C4-2B (cell line): Measurements from ENCODE around the gene POLR2H.

Experiments
- H3K27ac ChIP-seq: fragments of 450-650 bp; 2 replicates; pipeline ENCODE4 v1.5.1; 2017
- ZFX ChIP-seq: fragments of 450-650 bp; IDR thresholded peaks from 2 replicates; pipeline ENCODE4 v1.6.1; 2017
- TF ChIP-seq, protein P1 (sequence below): fragments of 450-650 bp; conservative IDR thresholded peaks from 2 replicates; pipeline ENCODE4 v1.5.1; 2017; ENCODE audit warnings: mild to moderate bottlenecking

The POLR2H gene

DNA sequence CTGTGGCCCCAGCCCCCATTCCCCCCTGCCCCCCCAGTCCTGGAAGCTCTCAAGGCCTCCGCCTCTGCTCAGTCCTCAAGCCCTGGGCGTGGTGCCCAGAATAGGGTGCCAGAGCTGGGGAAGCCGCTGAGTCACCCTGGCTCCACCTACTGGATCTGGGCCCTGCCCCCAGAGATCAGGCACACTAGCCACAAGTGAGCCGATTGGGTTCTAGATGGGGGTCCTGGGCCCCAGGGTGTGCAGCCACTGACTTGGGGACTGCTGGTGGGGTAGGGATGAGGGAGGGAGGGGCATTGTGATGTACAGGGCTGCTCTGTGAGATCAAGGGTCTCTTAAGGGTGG is 41.4 kb upstream of the POLR2H start:
- TF ChIP-seq ZFX = no peak
- TF ChIP-seq, protein P1, sequence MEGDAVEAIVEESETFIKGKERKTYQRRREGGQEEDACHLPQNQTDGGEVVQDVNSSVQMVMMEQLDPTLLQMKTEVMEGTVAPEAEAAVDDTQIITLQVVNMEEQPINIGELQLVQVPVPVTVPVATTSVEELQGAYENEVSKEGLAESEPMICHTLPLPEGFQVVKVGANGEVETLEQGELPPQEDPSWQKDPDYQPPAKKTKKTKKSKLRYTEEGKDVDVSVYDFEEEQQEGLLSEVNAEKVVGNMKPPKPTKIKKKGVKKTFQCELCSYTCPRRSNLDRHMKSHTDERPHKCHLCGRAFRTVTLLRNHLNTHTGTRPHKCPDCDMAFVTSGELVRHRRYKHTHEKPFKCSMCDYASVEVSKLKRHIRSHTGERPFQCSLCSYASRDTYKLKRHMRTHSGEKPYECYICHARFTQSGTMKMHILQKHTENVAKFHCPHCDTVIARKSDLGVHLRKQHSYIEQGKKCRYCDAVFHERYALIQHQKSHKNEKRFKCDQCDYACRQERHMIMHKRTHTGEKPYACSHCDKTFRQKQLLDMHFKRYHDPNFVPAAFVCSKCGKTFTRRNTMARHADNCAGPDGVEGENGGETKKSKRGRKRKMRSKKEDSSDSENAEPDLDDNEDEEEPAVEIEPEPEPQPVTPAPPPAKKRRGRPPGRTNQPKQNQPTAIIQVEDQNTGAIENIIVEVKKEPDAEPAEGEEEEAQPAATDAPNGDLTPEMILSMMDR = no peak
- H3K27ac ChIP-seq = peak overlapping the region; percentile 74

DNA sequence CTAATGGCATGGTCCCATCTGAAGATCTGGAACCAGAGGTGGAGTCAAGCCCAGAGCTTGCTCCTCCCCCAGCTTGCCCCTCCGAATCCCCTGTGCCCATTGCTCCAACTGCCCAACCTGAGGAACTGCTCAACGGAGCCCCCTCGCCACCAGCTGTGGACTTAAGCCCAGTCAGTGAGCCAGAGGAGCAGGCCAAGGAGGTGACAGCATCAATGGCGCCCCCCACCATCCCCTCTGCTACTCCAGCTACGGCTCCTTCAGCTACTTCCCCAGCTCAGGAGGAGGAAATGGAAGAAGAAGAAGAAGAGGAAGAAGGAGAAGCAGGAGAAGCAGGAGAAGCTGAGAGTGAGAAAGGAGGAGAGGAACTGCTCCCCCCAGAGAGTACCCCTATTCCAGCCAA is 39.8 kb upstream of the POLR2H start:
- peak overlapping the region; percentile 74; the same call in 1 of the 2 replicates for H3K27ac ChIP-seq
- TF ChIP-seq, protein P1 = no peak
- no peak for TF ChIP-seq ZFX

DNA sequence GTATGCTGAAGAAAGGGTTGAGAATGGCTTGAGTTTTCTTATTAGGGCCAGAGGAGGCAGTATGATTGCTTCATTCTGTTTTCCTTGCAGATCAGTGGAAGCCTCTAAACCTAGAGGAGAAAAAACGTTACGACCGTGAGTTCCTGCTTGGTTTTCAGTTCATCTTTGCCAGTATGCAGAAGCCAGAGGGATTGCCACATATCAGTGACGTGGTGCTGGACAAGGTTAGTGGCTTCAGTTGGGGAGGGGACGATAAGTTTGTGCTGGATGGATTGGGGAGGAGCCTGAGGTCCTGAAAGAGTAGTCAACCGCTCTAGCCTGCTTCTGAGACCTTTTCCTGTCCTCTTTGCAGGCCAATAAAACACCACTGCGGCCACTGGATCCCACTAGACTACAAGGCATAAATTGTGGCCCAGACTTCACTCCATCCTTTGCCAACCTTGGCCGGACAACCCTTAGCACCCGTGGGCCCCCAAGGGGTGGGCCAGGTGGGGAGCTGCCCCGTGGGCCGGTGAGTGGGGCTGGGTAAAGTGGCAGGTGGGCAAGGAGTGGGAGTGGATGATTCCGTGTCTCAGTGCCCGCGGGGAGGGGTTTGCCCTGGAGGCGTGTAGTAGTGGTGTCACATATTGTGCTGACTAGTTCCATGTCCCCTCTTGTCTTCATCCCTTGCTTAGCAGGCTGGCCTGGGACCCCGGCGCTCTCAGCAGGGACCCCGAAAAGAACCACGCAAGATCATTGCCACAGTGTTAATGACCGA is 38.6 kb upstream of the POLR2H start:
- TF ChIP-seq, protein P1 = no peak
- no peak for TF ChIP-seq ZFX
- H3K27ac ChIP-seq = no peak overlapping the region

DNA sequence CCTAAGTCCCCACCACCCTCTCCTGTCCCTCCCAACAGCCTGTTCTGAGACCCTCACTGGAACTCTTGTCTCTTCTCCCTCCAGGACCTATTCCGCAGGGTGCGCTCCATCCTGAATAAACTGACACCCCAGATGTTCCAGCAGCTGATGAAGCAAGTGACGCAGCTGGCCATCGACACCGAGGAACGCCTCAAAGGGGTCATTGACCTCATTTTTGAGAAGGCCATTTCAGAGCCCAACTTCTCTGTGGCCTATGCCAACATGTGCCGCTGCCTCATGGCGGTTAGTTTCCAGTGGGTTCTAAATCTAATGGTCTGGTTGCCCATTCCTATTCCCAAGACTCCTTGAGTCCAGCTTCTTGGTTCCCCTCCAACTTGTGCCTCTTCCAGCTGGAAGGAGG is 37.8 kb upstream of the POLR2H start:
- TF ChIP-seq ZFX = no peak
- TF ChIP-seq, protein P1 = no peak

DNA sequence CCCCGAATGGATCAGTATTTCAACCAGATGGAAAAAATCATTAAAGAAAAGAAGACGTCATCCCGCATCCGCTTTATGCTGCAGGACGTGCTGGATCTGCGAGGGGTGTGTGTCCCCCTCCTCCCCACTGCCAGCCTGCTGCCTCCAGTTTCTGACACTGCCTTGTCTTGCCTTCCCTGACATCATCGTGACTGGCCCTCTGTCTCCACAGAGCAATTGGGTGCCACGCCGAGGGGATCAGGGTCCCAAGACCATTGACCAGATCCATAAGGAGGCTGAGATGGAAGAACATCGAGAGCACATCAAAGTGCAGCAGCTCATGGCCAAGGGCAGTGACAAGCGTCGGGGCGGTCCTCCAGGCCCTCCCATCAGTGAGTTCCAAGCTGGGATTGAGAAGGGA is 36.2 kb upstream of the POLR2H start:
- no peak overlapping the region for H3K27ac ChIP-seq
- TF ChIP-seq, protein P1 = no peak
- no peak for TF ChIP-seq ZFX

More for the DNA sequence above, 37.8 kb upstream of the POLR2H start:
- H3K27ac ChIP-seq = no peak overlapping the region

DNA sequence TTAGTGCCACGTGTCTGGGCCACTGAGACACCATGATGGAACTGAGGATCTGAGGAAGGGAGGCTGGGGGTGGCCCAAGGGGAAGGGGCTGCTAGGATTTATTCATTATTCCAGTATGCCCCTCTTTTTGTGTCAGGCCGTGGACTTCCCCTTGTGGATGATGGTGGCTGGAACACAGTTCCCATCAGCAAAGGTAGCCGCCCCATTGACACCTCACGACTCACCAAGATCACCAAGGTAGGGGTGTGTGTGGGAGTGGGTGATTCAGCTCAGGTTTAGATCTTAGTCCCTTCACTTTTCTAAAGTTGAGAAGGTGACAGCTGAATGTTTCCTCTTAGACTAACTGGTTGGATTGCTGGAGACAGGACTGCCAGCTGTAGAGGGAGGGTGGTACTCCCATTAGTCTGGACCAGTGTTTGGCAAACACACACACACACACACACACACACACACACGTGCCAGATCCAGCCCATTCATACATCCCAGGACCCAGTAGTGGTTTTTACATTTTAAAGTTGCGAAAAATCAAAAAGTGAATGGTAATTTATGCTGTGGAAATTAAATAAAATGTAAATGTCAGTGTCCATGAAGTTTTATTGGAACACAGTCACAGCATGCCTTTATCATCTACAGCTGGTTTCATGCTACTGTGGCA is 35.7 kb upstream of the POLR2H start:
- no peak overlapping the region for H3K27ac ChIP-seq
- no peak for TF ChIP-seq ZFX
- TF ChIP-seq, protein P1 = no peak

DNA sequence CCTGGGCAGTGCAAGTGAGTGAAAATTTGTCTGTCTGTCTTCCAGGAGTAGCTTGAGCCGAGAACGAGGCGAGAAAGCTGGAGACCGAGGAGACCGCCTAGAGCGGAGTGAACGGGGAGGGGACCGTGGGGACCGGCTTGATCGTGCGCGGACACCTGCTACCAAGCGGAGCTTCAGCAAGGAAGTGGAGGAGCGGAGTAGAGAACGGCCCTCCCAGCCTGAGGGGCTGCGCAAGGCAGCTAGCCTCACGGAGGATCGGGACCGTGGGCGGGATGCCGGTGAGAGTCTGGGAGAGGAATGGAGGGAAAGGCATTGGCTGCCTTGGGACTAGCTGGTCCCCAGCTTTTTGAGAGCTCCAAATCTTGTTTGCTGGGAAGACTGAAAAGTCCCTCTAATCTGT is 34.3 kb upstream of the POLR2H start:
- TF ChIP-seq, protein P1 = no peak
- no peak for TF ChIP-seq ZFX
- no peak overlapping the region for H3K27ac ChIP-seq
